ENCODE results near the gene SORBS1.

The SORBS1 gene

GRCh38 chr10:95558593-95559320, 2.4 kb downstream of the SORBS1 start:
- Histone ChIP-seq H3K23ac (ENCODE audit: low read length) (no peak overlapping the region), H3K36me3 (ENCODE audit: control insufficient read depth in 1 of 2, insufficient read depth in 2 of 2, low read length in 2 of 2) (no peaks in the 10 kb centered on the region), H4K91ac (ENCODE audit: low read depth, low read length) (no peak overlapping the region), H2AFZ (ENCODE audit: insufficient read depth, low read length, poor library complexity) (no peak overlapping the region), H3K9ac (ENCODE audit: low read length) (no peak overlapping the region), H3K79me2 (ENCODE audit: control insufficient read depth, insufficient read depth, low read length, poor library complexity) (no peaks in the 10 kb centered on the region), H2AK5ac (ENCODE audit: low read length) (no peak overlapping the region), H3K9me3 (ENCODE audit: insufficient read depth, low read depth, low read length) (no peaks in the 10 kb centered on the region), H3K4me1 (ENCODE audit: control insufficient read depth in 1 of 2, insufficient read depth in 2 of 2, low read length in 2 of 2) (peaks cover 10 to 14% of the 10 kb centered on the region in 2 experiments), H3K4me3 (ENCODE audit: low read depth, low read length) (no peak overlapping the region), H2BK120ac (ENCODE audit: insufficient read depth, low read length, poor library complexity) (no peak overlapping the region), H2BK12ac (ENCODE audit: low read length) (no peak overlapping the region), H3K4ac (ENCODE audit: low read depth, low read length) (no peak overlapping the region), H4K8ac (ENCODE audit: low read depth, low read length) (no peak overlapping the region), H4K12ac (ENCODE audit: low read depth, low read length) (no peak overlapping the region), H2BK5ac (ENCODE audit: low read depth, low read length, poor library complexity) (no peak overlapping the region), H3K4me2 (ENCODE audit: low read length) (no peak overlapping the region), H3K79me1 (ENCODE audit: low read length) (peaks cover 5% of the 10 kb centered on the region), H3K27me3 (ENCODE audit: insufficient read depth, low read length) (peaks cover 10% of the 10 kb centered on the region), H3K27ac (ENCODE audit: low read depth, low read length) (no peak overlapping the region), H3K18ac (ENCODE audit: low read length) (no peak overlapping the region), H3K14ac (ENCODE audit: low read length) (no peak overlapping the region)
- DNase-seq, result no peak
- WGBS (ENCODE audit: extremely low coverage, insufficient coverage, insufficient read length), result no CpG with 5 or more reads among the region's 1 CpG

- Histone ChIP-seq H3K27ac (ENCODE audit: low read depth, low read length) (no peak overlapping the region), H3K4ac (ENCODE audit: low read depth, low read length) (no peak overlapping the region), H3K23ac (ENCODE audit: low read length) (no peak overlapping the region), H3K9me3 (ENCODE audit: insufficient read depth, low read depth, low read length) (no peaks in the 10 kb centered on the region), H3K27me3 (ENCODE audit: insufficient read depth, low read length) (peaks cover 10% of the 10 kb centered on the region), H3K18ac (ENCODE audit: low read length) (no peak overlapping the region), H4K8ac (ENCODE audit: low read depth, low read length) (no peak overlapping the region), H3K4me3 (ENCODE audit: low read depth, low read length) (no peak overlapping the region), H2BK5ac (ENCODE audit: low read depth, low read length, poor library complexity) (no peak overlapping the region), H3K36me3 (ENCODE audit: control insufficient read depth in 1 of 2, insufficient read depth in 2 of 2, low read length in 2 of 2) (no peaks in the 10 kb centered on the region), H3K14ac (ENCODE audit: low read length) (no peak overlapping the region), H2AK5ac (ENCODE audit: low read length) (no peak overlapping the region), H2BK12ac (ENCODE audit: low read length) (no peak overlapping the region), H2AFZ (ENCODE audit: insufficient read depth, low read length, poor library complexity) (no peak overlapping the region), H4K91ac (ENCODE audit: low read depth, low read length) (no peak overlapping the region), H3K9ac (ENCODE audit: low read length) (no peak overlapping the region), H3K79me2 (ENCODE audit: control insufficient read depth, insufficient read depth, low read length, poor library complexity) (no peaks in the 10 kb centered on the region), H4K12ac (ENCODE audit: low read depth, low read length) (no peak overlapping the region), H2BK120ac (ENCODE audit: insufficient read depth, low read length, poor library complexity) (no peak overlapping the region), H3K4me2 (ENCODE audit: low read length) (no peak overlapping the region), H3K4me1 (ENCODE audit: control insufficient read depth in 1 of 2, insufficient read depth in 2 of 2, low read length in 2 of 2) (peaks cover 10 to 14% of the 10 kb centered on the region in 2 experiments), H3K79me1 (ENCODE audit: low read length) (peaks cover 6% of the 10 kb centered on the region)
- no peak for DNase-seq
- WGBS (ENCODE audit: extremely low coverage, insufficient coverage, insufficient read length), result no CpG with 5 or more reads among the region's 8 CpGs
These were observed 4.0 kb downstream of the SORBS1 start for GRCh38 chr10:95556994-95557767.

GRCh38 chr10:95553674-95554073, 7.5 kb downstream of the SORBS1 start:
- H3K36me3 ChIP-seq (ENCODE audit: control insufficient read depth in 1 of 2, insufficient read depth in 2 of 2, low read length in 2 of 2), result no peaks in the 10 kb centered on the region
- H2AFZ ChIP-seq (ENCODE audit: insufficient read depth, low read length, poor library complexity), result no peak overlapping the region
- H3K79me1 ChIP-seq (ENCODE audit: low read length), result peaks cover 1% of the 10 kb centered on the region
- no peaks in the 10 kb centered on the region for H3K27me3 ChIP-seq (ENCODE audit: insufficient read depth, low read length)
- H3K27ac ChIP-seq (ENCODE audit: low read depth, low read length), result no peak overlapping the region
- no CpG with 5 or more reads among the region's 4 CpGs for WGBS (ENCODE audit: extremely low coverage, insufficient coverage, insufficient read length)
- H3K23ac ChIP-seq (ENCODE audit: low read length), result no peak overlapping the region
- H3K9ac ChIP-seq (ENCODE audit: low read length), result no peak overlapping the region
- no peak overlapping the region for H2BK5ac ChIP-seq (ENCODE audit: low read depth, low read length, poor library complexity)
- H3K4me1 ChIP-seq (ENCODE audit: control insufficient read depth in 1 of 2, insufficient read depth in 2 of 2, low read length in 2 of 2), result no peaks in the 10 kb centered on the region
- H3K79me2 ChIP-seq (ENCODE audit: control insufficient read depth, insufficient read depth, low read length, poor library complexity), result no peaks in the 10 kb centered on the region
- no peak overlapping the region for H3K18ac ChIP-seq (ENCODE audit: low read length)
- H3K9me3 ChIP-seq (ENCODE audit: insufficient read depth, low read depth, low read length), result no peaks in the 10 kb centered on the region
- H4K12ac ChIP-seq (ENCODE audit: low read depth, low read length), result no peak overlapping the region
- H3K4me3 ChIP-seq (ENCODE audit: low read depth, low read length), result no peak overlapping the region
- no peak overlapping the region for H2BK120ac ChIP-seq (ENCODE audit: insufficient read depth, low read length, poor library complexity)
- H3K4ac ChIP-seq (ENCODE audit: low read depth, low read length), result no peak overlapping the region
- no peak overlapping the region for H3K4me2 ChIP-seq (ENCODE audit: low read length)
- no peak overlapping the region for H4K8ac ChIP-seq (ENCODE audit: low read depth, low read length)
- DNase-seq, result no peak
- no peak overlapping the region for H2AK5ac ChIP-seq (ENCODE audit: low read length)
- H3K14ac ChIP-seq (ENCODE audit: low read length), result no peak overlapping the region
- H2BK12ac ChIP-seq (ENCODE audit: low read length), result no peak overlapping the region
- no peak overlapping the region for H4K91ac ChIP-seq (ENCODE audit: low read depth, low read length)

GRCh38 chr10:95552679-95553342, 8.4 kb downstream of the SORBS1 start:
- Histone ChIP-seq H4K91ac (ENCODE audit: low read depth, low read length) (no peak overlapping the region), H4K8ac (ENCODE audit: low read depth, low read length) (peak overlapping the region; percentile 13), H3K36me3 (ENCODE audit: control insufficient read depth in 1 of 2, insufficient read depth in 2 of 2, low read length in 2 of 2) (no peaks in the 10 kb centered on the region), H3K79me1 (ENCODE audit: low read length) (peaks cover 1% of the 10 kb centered on the region), H3K27ac (ENCODE audit: low read depth, low read length) (no peak overlapping the region), H3K9me3 (ENCODE audit: insufficient read depth, low read depth, low read length) (no peaks in the 10 kb centered on the region), H3K4ac (ENCODE audit: low read depth, low read length) (no peak overlapping the region), H2BK12ac (ENCODE audit: low read length) (no peak overlapping the region), H3K23ac (ENCODE audit: low read length) (no peak overlapping the region), H3K4me2 (ENCODE audit: low read length) (no peak overlapping the region), H2BK5ac (ENCODE audit: low read depth, low read length, poor library complexity) (no peak overlapping the region), H2AK5ac (ENCODE audit: low read length) (no peak overlapping the region), H3K4me1 (ENCODE audit: control insufficient read depth in 1 of 2, insufficient read depth in 2 of 2, low read length in 2 of 2) (no peaks in the 10 kb centered on the region), H3K9ac (ENCODE audit: low read length) (no peak overlapping the region), H3K4me3 (ENCODE audit: low read depth, low read length) (no peak overlapping the region), H4K12ac (ENCODE audit: low read depth, low read length) (no peak overlapping the region), H3K18ac (ENCODE audit: low read length) (no peak overlapping the region), H2AFZ (ENCODE audit: insufficient read depth, low read length, poor library complexity) (no peak overlapping the region), H3K27me3 (ENCODE audit: insufficient read depth, low read length) (no peaks in the 10 kb centered on the region), H3K79me2 (ENCODE audit: control insufficient read depth, insufficient read depth, low read length, poor library complexity) (no peaks in the 10 kb centered on the region), H2BK120ac (ENCODE audit: insufficient read depth, low read length, poor library complexity) (no peak overlapping the region), H3K14ac (ENCODE audit: low read length) (no peak overlapping the region)
- WGBS (ENCODE audit: extremely low coverage, insufficient coverage, insufficient read length), result no CpG with 5 or more reads among the region's 5 CpGs
- DNase-seq, result no peak

Data from trophoblast cell (in vitro differentiated cells and primary cell).